ENCODE data around the gene PAPLN.
"Not testable (repeated sequence)": the region's sequence is repeated elsewhere in the genome, so short reads cannot be mapped to it uniquely, and the experiment has no call there.

Gene PAPLN
- total RNA-seq, result 6.5 to 69.6 (median 21.0) reads per million in 18 experiments

DNA sequence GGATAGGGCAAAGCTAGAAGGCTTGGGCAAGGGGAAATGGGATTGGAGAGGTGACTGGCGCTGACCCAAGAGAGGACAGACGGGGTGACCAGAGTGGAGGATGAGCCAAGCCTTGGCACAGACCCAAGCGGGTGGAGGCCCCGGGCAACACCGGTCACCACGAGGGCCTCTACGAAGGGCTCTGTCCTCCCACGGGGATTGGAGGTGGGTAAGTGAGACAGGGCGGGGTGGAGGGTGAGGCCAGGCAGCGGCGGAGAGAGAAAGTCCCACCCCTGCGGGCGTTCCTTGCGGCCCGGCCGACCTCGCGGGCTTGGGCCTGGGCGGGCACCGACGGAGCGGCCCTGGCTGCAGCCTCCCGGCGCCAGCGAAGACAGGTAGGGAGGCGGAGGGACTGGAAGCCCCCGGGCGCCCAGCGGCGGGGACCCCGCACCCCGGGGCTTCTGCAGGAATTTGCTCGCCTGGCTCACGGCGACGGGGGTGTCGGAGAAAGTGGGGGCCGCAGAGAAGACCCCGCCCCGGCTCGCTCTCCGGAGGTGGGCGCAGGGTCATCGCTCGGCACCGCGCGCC lies at the start of gene PAPLN:
PAPLN (plus strand) TSS at position 288 of the 567 bp plus-strand sequence. CDS start 2,273 bp downstream, outside the sequence.
- DNase-seq, result peak; percentile 68 to 73

DNA sequence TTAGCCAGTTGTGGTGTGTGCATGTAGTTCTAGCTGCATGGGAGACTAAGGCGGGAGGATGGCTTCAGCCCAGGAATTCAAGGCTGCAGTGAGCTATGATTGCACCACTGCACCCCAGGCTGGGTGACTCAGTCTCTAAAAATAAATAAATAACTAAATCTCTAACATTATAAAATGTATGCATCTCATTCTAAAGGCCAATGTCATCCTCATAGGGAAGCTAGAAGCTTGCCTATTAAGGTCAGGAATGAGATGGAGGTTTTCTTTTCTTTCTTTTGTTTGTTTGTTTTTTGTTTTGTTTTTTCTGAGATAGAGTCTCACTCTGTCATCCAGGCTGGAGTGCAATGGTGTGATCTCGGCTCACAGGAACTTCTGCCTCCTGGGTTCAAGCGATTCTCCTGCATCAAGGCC lies 48.8 kb upstream of the PAPLN start:
- peak; percentile 31 to 44 for DNase-seq

- no peak for DNase-seq
Measured at GRCh38 chr14:73189651-73190050, 47.7 kb upstream of the PAPLN start.

GRCh38 chr14:73191441-73191840 lies 45.9 kb upstream of the PAPLN start:
- no peak for DNase-seq

DNA sequence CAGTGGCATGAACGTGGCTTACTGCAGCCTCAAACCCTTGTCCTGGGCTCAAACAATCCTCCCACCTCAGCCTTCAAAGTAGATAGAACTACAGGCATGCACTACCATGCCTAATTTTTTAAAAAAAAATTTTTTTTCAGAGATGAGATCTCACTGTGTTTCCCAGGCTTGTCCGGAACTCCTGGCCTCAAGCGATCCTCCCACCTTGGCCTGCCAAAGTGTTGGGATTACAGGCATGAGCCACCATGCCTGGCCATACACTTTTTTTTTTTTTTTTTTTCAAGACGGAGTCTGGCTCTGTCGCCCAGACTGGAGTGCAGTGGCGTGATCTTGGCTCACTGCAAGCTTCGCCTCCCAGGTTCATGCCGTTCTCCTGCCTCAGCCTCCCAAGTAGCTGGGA lies 43.0 kb upstream of the PAPLN start:
- DNase-seq, result not testable (repeated sequence)

DNA sequence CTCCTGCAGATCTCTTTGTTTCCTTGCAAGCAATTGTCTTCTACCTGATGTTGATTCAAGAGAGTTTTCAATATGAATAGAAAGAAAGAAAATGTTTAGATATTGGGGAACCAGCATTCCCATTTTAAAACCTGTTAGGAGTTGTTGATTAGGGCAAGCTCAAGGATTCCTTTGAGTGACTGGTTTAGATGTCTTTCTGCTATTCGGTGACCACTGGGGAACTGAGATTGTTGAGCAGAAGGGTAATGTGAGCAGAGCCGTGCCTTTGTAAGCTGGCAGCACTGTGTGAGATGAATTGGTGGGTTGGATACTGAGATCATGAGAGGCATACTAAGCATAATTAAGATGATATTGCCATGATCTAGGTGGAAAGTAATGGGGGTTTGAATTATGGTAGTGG lies 39.1 kb upstream of the PAPLN start:
- DNase-seq, result no peak

DNA sequence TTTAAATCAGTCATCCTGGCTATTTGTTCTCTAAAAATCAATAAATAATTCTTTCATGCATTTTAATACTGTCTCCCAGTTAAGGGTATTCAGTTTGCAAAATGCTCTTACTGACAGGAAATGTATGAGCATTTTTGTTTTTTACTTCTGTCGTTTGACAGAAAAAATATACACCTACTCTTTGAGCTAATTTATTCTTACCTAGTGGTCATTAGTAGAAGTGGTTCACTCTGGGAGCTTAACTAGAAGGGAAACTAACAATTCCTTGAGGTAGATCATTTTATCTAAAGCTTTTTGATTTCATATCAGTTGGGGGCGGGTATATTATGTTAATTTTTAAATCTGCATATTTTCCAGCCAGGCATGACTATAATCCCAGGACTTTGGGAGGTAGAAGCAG lies 33.8 kb upstream of the PAPLN start:
- no peak for DNase-seq

- no peak for DNase-seq
Measured at GRCh38 chr14:73207615-73208014, 29.7 kb upstream of the PAPLN start.

- DNase-seq, result no peak
Measured at GRCh38 chr14:73208390-73208789, 28.9 kb upstream of the PAPLN start.

GRCh38 chr14:73208846-73209245 lies 28.5 kb upstream of the PAPLN start:
- no peak for DNase-seq

DNA sequence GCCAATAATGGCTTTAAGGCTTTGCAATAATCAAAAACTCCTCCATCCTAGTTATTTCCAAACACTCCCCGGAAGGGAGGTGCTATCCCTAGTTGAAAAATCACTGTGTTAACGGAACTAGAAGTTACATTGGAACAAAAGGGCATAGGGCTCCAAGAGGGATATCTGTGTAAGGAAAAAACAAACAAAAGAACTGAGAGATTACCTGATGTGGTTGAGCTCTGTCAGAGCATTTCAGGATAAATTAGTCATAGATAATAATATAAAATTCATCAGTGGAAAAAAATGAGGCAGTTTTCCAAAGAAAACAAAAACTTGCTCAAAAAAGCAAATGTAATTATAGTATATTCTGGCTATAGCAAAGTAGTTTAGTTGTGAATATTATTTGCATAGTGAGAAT lies 27.4 kb upstream of the PAPLN start:
- DNase-seq, result no peak

- peak; percentile 51 to 66 for DNase-seq
Measured at GRCh38 chr14:73211251-73212040, 25.9 kb upstream of the PAPLN start.

DNA sequence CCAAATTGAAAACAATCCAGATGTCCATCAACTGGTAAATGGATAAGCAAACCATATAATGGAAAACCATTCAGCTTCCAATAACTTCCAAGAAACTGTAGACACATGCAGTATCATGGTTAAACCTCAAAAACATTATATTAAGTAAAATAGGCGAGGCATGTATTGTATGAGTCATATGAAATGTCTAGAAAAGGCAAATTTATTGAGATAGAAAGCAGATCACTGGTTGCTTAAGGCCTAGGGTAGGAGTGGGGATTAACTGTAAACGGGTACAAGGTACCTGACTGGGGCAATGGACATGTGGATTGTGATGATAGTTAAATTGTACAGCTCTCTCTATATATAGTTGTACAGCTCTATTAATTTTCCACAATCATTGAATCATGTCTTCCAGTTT lies 21.3 kb upstream of the PAPLN start:
- DNase-seq, result no peak

DNA sequence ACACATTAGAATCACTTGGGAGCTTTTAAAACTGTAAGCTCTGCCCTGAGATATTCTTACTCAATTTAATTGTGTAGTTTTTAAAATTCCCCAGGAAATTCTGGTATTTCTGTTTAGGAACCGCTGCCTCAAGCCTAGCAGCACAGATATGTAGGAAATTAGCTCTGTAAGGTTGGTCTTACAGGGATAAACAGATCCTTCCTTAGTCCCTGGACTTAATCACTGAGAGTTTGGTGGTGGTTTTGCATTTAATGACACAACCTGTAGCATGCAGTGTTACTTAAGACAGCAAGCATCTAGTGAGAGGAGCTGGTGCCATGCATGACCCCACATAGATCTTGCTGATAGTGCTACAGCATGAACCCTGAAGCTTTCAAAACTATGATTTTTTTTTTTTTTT lies 19.9 kb upstream of the PAPLN start:
- no peak for DNase-seq

GRCh38 chr14:73220061-73220460 lies 17.2 kb upstream of the PAPLN start:
- DNase-seq, result no peak

GRCh38 chr14:73220634-73221033 lies 16.7 kb upstream of the PAPLN start:
- DNase-seq, result no peak

- peak; percentile 33 to 82 for DNase-seq
Measured at GRCh38 chr14:73221945-73222344, 15.4 kb upstream of the PAPLN start.

DNA sequence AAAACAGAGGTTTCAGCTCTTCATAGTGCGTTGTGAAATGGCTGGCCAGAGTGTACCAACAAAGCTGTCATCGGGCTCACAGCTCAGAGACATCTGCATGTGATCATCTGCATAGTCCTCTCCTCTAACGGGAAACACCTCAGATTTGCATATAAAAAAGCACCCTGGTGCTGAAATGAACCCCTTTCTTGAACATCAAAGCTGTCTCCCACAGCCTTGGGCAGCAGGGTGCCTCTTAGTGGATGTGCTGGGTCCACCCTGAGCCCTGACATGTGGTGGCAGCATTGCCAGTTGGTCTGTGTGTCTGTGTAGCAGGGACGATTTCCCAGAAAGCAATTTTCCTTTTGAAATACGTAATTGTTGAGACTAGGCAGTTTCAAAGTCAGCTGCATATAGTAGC lies 14.3 kb upstream of the PAPLN start:
- peak; percentile 68 to 72 for DNase-seq

GRCh38 chr14:73225496-73225895 lies 11.8 kb upstream of the PAPLN start:
- peak; percentile 51 to 53 for DNase-seq

GRCh38 chr14:73227812-73228781 lies 9.2 kb upstream of the PAPLN start:
- peak; percentile 64 to 83 for DNase-seq

- no peak for DNase-seq
Measured at GRCh38 chr14:73230051-73230450, 7.3 kb upstream of the PAPLN start.

DNA sequence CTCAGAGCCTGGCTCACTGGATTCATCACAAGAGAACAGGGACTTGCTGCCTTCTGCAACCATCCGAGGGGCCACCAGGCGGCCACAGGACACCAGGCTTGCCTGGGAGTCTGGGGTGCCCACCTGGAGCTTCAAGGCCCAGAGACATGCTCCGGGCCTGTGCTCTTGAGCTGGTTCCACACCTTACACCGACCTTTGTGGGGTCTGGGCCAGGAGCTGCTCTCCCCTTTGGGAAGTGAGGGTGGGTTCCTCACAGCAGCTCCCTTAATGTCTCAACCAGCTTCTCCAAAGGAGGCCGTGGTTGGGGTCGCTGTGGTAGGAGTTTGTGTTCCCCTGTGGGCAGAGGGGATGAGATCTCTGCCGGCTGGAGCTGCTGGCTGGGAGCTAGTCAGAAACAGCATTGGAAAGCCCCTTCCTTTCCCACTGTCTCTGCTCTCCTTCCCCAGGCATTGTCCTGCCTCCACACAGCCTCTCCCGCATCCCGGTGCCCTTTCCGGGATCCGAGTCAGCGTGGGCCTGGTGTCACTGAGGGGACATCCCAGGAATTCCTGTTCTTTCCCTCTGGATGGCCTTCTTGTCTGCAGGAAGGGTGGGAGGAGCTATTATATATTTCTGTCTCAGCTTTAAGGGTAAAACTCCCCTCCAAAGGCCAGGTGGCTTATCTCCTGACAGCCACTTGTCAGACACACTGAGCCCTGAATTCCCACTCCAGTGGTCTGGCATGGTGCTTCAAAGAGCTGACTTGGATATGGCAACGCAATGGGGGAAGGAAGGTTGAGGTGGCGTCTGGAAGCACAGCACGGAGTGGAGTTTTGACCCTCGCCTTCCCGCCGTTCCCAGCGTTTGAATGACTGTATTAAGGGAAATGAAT lies 5.1 kb upstream of the PAPLN start:
- DNase-seq, result no peak
